GM12892 (cell line): ENCODE measurements around the gene CELF1.

Experiments
- POLR2A ChIP-seq: IDR thresholded peaks from 2 replicates; pipeline ENCODE4 v1.6.1; 2011; ENCODE audit warnings: low read depth, low read length, control low read depth
- POLR2AphosphoS5 ChIP-seq: IDR thresholded peaks from 2 replicates; pipeline ENCODE4 v1.6.1; 2011; ENCODE audit warnings: low read depth, low read length, control low read depth
- TAF1 ChIP-seq: IDR thresholded peaks from 2 replicates; pipeline ENCODE4 v1.6.1; 2011; ENCODE audit warnings: low read depth, mild to moderate bottlenecking, control low read depth, low read length, borderline replicate concordance

- TF ChIP-seq POLR2AphosphoS5 (no peak), POLR2A (no peak), TAF1 (no peak)
Measured at GRCh38 chr11:47533690-47534151, 19.2 kb downstream of the CELF1 start.
